GDM1 (cell line): ENCODE results near the gene CD151.
A peak's percentile ranks its signal among the peaks of the same experiment; 100 is the strongest.

ENCODE experiments used
- DNase-seq: peaks from one replicate; lab custom pipeline; 2025; lab: John Stamatoyannopoulos, UW

The CD151 gene

GRCh38 chr11:829176-829846 lies 3.4 kb upstream of the CD151 start:
- DNase-seq = no peak

- no peak for DNase-seq
Measured at GRCh38 chr11:829847-830294, 2.9 kb upstream of the CD151 start.

- no peak for DNase-seq
Measured at GRCh38 chr11:830295-831117, 2.2 kb upstream of the CD151 start.

GRCh38 chr11:831118-831864 lies 1.5 kb upstream of the CD151 start:
- DNase-seq = no peak

- DNase-seq = no peak
Measured at GRCh38 chr11:831961-832528, 707 bp upstream of the CD151 start.

GRCh38 chr11:833114-833791 lies 501 bp downstream of the CD151 start:
- DNase-seq = no peak

GRCh38 chr11:833849-834311 lies 1.1 kb downstream of the CD151 start:
- DNase-seq = no peak

GRCh38 chr11:834371-835316 lies 1.9 kb downstream of the CD151 start:
- no peak for DNase-seq

- no peak for DNase-seq
Measured at GRCh38 chr11:836274-836673, 3.5 kb downstream of the CD151 start.

- no peak for DNase-seq
Measured at GRCh38 chr11:836700-837099, 3.9 kb downstream of the CD151 start.

- DNase-seq = no peak
Measured at GRCh38 chr11:837189-837989, 4.6 kb downstream of the CD151 start.

GRCh38 chr11:837990-838307 lies 5.2 kb downstream of the CD151 start:
- DNase-seq = no peak

- no peak for DNase-seq
Measured at GRCh38 chr11:838441-839279, 5.9 kb downstream of the CD151 start.

GRCh38 chr11:839280-839623 lies 6.5 kb downstream of the CD151 start:
- no peak for DNase-seq

- no peak for DNase-seq
Measured at GRCh38 chr11:839875-840617, 7.3 kb downstream of the CD151 start.

GRCh38 chr11:841981-842369 lies 9.2 kb downstream of the CD151 start:
- no peak for DNase-seq

- DNase-seq = peak; percentile 81
Measured at GRCh38 chr11:842370-843002, 9.7 kb downstream of the CD151 start, which contains the start of the genes POLR2L and TSPAN4. TSS of gene POLR2L (minus strand) at chr11:842529. CDS start at chr11:842508, 21 bp downstream. TSS of gene TSPAN4 (plus strand) at chr11:842852. CDS start at chr11:850305, 7,453 bp downstream.
